ENCODE data around the gene ADAMTS7.
"Not testable (repeated sequence)": the region's sequence is repeated elsewhere in the genome, so short reads cannot be mapped to it uniquely, and the experiment has no call there.

The ADAMTS7 gene

GRCh38 chr15:78768531-78769408, 42.5 kb downstream of the ADAMTS7 start:
- in situ Hi-C loops (cut with MboI; ENCODE audit: low pct_unique_long_range_greater_than_20kb, low sequenced_read_pairs) = no loop called here
- no peak for DNase-seq

GRCh38 chr15:78768096-78768495, 43.2 kb downstream of the ADAMTS7 start:
- no peak for DNase-seq
- in situ Hi-C loops (cut with MboI; ENCODE audit: low pct_unique_long_range_greater_than_20kb, low sequenced_read_pairs) = no loop called here

DNA sequence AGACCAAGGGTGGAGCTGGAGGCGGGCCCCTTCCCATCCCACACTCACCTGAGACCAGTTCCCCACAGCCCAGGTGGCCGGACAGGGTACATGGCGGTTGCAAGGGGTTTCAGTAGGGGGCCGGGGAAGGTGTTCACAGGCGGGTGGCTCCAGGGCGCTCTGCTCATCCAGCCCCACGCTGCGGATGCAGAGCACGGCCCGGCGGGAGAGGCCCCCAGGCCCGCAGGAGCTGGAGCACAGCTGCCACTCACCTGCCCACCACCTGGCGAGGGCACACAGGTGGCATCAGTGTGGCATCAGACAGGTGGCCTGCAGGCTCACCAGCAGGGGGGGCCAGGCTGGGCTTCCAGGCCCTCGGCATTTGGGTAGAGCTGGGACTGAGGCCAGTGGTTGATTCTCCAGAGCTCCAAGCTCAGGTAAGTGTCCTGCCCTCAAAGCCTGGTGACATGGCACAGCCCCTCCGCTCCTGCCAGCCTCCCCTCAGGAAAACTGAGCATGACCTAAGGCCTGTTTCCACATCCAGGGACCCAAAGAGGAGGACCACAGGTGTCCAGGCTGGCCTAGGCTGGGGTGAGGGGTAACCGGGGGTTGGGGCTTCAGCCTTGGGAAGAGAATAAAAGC, 43.8 kb downstream of the ADAMTS7 start:
- no peak for DNase-seq
- in situ Hi-C loops (cut with MboI; ENCODE audit: low pct_unique_long_range_greater_than_20kb, low sequenced_read_pairs) = no loop called here

DNA sequence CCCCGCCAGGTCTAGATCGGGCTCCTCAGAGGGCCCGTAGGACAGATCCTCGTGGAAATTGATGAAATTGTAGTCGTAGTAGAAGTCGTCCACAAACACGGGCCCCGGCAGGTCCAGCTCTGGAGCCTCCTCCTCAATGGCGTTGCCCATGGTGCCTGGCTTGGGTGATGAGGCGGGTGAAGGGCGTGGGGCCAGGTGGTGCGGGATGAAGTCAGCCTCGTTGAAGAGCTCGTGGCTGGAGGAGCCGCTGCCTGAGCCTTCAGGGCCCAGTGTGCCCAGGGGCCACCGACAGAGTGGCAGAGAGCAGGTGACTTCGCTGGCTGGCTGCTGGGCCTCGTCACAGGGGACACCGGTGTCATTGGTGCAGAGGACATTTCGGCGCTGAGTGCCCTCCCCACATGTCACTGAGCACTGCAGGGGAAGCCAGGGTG, 44.6 kb downstream of the ADAMTS7 start:
- DNase-seq; in situ Hi-C loops (cut with MboI; ENCODE audit: low pct_unique_long_range_greater_than_20kb, low sequenced_read_pairs): not testable (repeated sequence)

DNA sequence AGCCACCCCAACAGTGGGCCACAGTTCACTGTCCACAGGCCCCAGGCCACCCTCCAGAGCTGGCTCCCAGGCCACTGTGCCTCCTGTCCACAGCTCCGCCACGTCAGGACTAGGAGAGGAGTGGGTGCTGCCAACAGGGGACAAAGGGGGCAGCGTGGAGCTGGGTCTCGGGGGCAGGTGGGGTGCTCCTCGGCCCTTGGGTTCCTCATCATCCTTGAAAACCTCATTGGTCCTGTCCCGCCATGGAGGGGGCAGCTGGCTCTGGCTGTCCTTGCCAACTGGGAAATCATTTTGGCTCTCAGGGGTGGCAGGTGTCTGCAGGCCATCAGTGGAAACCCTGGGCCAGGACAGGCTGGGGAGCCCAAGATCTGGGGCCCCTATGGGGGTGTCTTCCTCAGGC, 45.2 kb downstream of the ADAMTS7 start:
- no peak for DNase-seq
- in situ Hi-C loops (cut with MboI; ENCODE audit: low pct_unique_long_range_greater_than_20kb, low sequenced_read_pairs) = no loop called here

DNA sequence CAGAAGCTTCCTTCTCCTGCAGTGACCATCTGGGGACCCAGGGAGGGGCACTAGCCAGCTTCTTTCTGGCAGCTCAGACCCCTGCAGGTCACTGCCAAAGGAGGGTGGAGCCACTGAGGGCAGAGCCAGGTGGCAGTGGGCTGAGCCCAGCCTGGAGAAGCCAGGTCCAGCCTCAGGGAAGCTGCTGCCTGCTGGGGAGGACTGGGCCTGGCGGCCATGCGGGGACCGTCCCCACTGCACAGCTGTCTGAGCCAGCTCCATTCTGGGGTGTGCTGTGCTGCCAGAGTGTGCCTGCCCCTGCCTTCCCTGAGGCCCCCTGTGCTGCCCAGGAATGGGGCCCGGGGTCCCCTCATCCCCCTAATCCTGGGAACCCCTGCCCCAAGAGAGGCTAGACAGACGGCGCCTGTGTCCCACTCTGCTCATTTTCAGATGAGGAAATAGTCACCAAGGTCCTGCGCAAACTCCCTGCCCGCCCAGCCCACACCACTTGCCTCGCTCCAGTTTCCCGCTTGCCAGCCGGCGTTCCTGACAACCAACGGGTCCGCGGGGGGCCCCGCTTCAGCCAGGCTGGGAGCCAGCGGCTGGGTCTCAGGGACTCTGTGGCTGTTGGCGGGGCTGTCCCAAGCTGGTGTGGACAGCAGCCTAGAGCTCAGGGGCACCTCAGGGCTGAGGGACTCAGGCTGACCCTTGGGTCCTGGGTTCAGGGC, 46.0 kb downstream of the ADAMTS7 start:
- DNase-seq; in situ Hi-C loops (cut with MboI; ENCODE audit: low pct_unique_long_range_greater_than_20kb, low sequenced_read_pairs): not testable (repeated sequence)

DNA sequence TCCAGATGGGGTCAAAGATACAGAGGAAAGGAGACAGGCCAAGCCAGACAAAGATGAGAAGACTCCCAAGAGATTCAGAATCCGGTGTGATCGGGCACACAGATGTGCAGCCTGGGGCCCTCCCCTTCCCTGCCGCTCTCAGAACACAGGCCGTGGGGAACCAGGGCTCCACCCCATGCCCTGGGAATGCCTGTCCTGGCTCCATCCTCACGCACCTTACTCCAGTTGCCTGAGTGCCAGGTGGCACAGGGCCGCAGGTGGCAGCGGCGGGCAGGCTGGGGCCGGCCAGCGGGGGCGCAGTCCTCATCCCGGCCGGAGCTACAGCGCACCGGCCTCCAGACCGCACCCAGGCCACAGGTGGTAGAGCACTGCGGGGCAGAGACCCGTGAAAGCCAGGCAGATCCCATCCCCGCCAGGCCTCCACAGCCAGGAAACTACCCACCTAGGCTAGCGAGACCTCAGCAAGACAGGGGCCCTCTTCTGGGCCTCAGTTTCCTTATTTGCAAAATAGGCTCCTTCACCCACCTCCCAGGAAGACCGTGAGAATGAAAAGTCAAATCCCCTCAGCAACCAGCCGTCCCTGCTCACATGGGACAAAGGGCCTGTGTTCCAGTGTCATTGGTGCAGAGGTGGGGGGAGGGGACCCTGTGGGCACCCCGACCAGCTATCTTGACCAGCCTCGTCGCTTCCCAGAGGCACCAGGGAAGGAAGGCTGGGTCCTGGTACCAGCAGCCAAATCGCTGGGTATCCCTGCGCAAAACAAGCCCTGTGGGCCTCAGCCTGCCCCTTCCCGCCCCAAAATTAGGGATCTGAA, 46.7 kb downstream of the ADAMTS7 start:
- DNase-seq; in situ Hi-C loops (cut with MboI; ENCODE audit: low pct_unique_long_range_greater_than_20kb, low sequenced_read_pairs): not testable (repeated sequence)

- in situ Hi-C loops (cut with MboI; ENCODE audit: low pct_unique_long_range_greater_than_20kb, low sequenced_read_pairs) = no loop called here
- DNase-seq = no peak
These were observed 47.4 kb downstream of the ADAMTS7 start for GRCh38 chr15:78763796-78764241.

DNA sequence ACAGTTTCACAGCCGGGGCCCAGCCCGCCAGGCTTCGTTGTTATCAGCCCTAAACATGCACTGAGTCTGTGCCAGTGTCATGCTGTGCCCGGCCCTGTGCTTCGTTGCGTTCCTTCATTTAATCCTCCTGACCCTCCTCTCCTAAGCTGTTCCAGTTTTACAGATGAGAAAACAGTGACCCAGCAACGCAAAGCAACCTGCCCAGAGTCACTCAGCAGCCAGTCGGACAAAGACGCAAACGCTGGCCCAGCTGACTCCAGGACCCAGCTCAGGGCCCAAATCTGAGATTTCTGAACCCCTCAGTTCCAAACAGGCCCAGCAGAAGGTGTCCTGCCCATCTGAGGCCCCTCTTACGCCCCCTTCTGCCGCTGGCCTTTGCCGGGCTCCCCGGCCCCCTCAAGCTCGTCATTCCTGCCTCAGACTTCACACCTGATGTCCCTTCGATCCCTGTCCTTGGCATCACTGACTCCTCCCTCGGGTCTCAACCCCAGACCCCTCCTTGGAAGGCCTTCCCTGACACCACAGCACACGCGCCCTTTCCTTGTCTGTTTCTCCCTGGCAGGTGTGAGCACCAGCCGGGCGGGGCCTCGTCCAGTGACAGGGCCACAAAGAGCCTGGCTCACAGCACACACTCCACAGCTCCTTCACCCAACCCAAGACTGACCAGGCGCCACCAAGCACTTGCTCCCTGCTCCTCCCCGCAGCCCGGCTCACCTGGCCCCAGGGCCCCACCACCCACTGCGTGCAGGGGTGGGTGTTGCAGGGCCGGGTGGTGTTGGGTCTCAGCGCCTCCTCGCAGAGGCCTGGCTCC, 48.1 kb downstream of the ADAMTS7 start:
- in situ Hi-C loops (cut with MboI; ENCODE audit: low pct_unique_long_range_greater_than_20kb, low sequenced_read_pairs) = no loop called here
- DNase-seq = no peak

GRCh38 chr15:78762386-78762961, 48.8 kb downstream of the ADAMTS7 start:
- in situ Hi-C loops (cut with MboI; ENCODE audit: low pct_unique_long_range_greater_than_20kb, low sequenced_read_pairs); DNase-seq: not testable (repeated sequence)

DNA sequence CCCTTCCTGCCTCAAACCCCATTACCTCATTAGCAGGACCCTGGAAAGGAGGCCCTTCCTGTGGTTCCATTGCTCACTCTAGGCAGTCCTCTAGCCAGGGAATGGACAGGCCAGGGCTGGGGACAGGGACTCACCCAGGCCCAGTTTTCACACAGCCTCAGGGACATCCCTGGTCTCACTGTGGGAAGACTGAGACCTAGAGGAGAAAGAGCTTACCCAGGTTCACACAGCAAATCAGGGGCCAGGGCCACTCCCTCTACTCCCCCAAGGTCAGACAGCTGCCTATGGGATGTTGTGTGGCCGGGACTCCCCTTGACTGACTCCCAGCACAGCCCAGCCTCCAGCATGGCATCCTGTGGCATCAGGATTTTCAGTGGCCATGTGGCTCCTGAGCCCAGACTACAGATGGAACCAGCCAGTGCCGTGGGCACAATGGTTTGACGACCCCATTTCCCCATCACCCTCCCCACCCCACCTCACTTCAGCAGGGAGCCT, 49.3 kb downstream of the ADAMTS7 start:
- DNase-seq = no peak
- in situ Hi-C loops (cut with MboI; ENCODE audit: low pct_unique_long_range_greater_than_20kb, low sequenced_read_pairs) = no loop called here

DNA sequence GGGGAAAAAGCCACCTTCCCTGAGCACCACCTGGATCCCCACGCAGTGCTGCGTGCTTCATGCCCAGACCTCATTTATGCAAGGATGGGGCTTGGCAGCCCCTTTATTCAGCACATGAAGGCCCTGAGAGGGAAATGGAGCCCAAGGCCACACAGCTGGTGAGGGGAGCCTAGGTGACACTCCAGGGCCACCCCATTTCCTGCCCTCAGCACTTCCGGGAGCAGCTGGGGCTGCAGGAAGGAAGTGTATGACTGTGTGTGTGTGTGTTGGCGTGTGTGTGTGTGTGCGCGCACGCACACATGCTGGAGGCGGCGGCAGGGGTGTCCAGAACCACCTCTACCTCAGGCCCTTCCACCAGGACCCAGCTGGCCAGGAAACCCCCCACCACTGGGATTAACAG, 49.8 kb downstream of the ADAMTS7 start:
- in situ Hi-C loops (cut with MboI; ENCODE audit: low pct_unique_long_range_greater_than_20kb, low sequenced_read_pairs) = not testable (repeated sequence)
- peak; percentile 90 for DNase-seq

- in situ Hi-C loops (cut with MboI; ENCODE audit: low pct_unique_long_range_greater_than_20kb, low sequenced_read_pairs) = no loop called here
- DNase-seq = no peak
These were observed 50.2 kb downstream of the ADAMTS7 start for GRCh38 chr15:78761020-78761419.

DNA sequence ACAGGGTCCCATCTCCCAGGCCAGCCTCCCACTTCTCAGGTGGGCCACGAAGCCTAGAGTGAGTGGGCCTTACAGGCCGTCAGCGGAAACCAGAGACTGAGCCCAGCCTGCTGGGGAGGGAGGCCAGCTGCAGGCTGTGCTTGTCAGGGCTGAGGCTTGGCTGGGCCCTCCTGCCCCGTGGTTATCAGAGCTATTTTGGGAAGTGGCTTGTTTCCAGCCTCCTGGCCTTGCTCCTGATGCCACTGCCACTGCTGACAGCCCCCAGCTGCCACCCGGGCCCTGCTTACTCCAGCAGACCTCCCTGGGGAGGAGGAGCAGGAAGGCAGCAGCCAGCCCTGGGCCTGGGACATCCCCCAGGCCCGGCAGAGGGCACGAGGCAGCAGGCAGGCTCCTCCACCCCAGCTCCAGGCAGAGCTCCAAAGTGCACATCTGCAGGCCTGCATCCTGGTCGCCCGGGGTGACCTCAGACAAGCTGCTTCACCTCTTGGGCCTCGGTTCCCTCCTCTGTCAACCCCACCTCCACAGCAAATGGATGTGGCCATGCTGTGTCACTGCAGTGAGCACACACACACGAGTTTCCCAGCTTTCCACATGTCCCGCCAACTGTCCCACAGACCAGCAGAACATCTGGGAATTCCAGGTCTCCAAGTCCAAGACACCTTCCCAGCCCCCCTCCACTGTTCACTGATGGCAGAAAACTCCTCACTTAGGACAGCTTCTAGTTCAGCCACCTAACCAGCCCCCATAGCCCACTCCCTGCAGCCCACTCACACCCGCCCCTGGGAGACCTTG, 51.0 kb downstream of the ADAMTS7 start:
- in situ Hi-C loops (cut with MboI; ENCODE audit: low pct_unique_long_range_greater_than_20kb, low sequenced_read_pairs) = not testable (repeated sequence)
- DNase-seq = peak; percentile 66

- in situ Hi-C loops (cut with MboI; ENCODE audit: low pct_unique_long_range_greater_than_20kb, low sequenced_read_pairs); DNase-seq: not testable (repeated sequence)
These were observed 51.8 kb downstream of the ADAMTS7 start for GRCh38 chr15:78759361-78759998.

GRCh38 chr15:78758486-78759200, 52.6 kb downstream of the ADAMTS7 start:
- in situ Hi-C loops (cut with MboI; ENCODE audit: low pct_unique_long_range_greater_than_20kb, low sequenced_read_pairs); DNase-seq: not testable (repeated sequence)
